Dermis microvascular lymphatic vessel endothelial cell (primary cell): ENCODE measurements around the gene CYSTM1. TPM values are rescaled to one million over a fixed set of nuclear protein-coding genes. Genes with fewer than 3 reads are reported as not detected.

Experiments used
- DNase-seq, 2 donors: peaks; one replicate each; pipeline versions ENCODE4 v3.0.0 to v3.0.0-alpha.2; 2010; ENCODE audit warnings: low read depth in 2 of 2
- total RNA-seq: library from RNA; depleted of rRNA; stranded (reverse); fragments of >200 nt; gene quantifications from 2 replicates; pipeline ENCODE4 v1.2.1, GENCODE V29; 2014

Gene CYSTM1
- total RNA-seq, 1 donor from 2014 or later = 11.3 TPM

GRCh38 chr5:140205216-140205615 lies 30.2 kb downstream of the CYSTM1 start:
- peak in 1 of 2 donors; percentile 66 for DNase-seq

- no peak for DNase-seq
Observed at GRCh38 chr5:140205952-140206351, 31.0 kb downstream of the CYSTM1 start.

- no peak for DNase-seq
Observed at GRCh38 chr5:140207250-140207964, 32.4 kb downstream of the CYSTM1 start.

- no peak for DNase-seq
Observed at GRCh38 chr5:140208065-140208464, 33.1 kb downstream of the CYSTM1 start.

DNA sequence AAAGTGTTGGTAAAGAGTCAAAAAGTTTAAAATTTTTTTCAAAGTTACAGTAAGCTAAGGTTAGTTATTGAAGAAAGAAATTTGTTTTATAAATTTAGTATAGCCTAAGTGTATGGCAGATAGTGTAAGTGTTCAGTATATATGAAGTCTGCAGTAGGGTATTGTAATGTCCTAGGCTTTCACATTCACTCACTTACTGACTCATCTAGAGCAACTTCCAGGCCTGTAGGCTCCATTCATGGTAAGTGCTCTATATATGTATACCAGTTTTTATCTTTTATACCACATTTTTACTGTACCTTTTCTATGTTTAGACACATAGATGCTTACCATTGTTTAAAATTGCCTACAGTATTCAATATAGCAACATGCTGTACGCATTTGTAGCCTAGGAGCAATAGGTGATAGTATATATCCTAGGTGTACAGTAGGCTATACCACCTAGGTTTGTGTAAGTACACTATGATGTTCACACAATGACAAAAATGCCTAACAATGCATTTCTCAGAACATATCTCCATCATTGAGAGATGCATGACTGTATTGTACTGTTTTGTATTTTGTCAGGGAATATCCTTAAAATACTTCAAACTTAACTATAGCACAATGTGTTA lies 38.5 kb downstream of the CYSTM1 start:
- DNase-seq = no peak

DNA sequence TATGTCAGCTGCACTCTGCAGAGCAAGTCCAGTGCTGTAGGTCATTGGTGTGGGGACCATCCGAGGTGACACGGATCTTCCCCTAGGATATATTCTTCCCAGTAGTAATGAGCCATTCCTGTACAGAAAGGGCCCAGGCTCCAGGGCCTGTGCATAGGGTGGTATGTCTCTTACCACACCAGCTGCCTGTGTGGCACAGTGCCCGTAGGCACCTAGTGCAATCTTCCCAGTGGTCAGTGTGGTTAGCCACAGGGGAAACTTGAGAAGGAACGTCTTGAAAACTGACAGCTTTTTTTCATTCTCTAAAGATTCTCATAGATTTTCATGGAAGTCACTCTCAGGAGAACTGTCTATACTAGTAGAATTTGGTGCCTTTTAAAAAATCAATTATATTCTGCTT lies 39.8 kb downstream of the CYSTM1 start:
- no peak for DNase-seq

DNA sequence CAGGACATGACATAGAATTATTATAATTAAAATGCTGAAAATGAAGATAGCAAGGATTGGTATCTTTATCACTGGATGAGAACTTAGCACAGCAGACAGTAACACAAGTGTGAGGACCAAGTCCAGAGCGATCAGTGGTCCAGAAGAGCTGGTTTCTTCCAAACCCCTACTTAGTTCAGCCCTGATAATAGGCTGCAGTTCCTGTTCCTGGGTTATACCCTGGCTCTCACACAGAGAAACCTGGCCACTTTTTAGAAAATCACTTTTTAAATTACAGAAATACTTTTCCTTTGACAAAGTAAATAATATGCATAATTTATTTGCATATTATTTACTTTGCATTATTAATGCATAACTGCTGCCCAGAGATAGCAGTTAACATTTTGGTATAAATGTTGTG lies 40.3 kb downstream of the CYSTM1 start:
- no peak for DNase-seq

DNA sequence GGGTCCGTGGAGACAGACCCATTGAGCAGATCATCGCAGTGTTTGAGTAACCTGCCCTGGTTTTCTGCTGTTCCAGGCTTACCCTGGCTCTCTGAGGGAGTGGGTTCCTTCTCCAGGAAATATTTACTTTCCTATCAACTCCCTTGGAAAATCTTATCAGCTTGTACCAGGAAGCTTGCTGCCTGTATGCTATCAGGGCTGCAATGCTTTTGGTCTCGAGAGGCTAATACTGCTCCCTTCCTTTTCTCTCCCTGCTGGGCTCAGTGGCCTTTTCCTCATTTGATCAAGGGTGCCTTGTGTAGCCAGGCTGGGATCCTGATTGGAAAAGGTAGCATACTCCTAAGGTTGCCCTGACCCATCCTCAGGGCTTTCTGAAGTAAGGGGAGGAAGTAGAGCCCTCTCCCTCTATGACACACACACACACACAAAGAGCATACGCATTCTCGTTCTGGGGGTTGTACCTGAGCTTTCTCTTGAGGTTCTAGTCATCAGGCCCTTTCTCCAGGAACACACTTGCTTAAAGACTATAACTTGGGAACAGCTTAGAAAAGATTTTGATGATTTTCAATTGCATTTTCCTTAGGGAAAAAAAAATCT lies 41.6 kb downstream of the CYSTM1 start:
- no peak for DNase-seq

- no peak for DNase-seq
Observed at GRCh38 chr5:140217299-140218026, 42.5 kb downstream of the CYSTM1 start.

DNA sequence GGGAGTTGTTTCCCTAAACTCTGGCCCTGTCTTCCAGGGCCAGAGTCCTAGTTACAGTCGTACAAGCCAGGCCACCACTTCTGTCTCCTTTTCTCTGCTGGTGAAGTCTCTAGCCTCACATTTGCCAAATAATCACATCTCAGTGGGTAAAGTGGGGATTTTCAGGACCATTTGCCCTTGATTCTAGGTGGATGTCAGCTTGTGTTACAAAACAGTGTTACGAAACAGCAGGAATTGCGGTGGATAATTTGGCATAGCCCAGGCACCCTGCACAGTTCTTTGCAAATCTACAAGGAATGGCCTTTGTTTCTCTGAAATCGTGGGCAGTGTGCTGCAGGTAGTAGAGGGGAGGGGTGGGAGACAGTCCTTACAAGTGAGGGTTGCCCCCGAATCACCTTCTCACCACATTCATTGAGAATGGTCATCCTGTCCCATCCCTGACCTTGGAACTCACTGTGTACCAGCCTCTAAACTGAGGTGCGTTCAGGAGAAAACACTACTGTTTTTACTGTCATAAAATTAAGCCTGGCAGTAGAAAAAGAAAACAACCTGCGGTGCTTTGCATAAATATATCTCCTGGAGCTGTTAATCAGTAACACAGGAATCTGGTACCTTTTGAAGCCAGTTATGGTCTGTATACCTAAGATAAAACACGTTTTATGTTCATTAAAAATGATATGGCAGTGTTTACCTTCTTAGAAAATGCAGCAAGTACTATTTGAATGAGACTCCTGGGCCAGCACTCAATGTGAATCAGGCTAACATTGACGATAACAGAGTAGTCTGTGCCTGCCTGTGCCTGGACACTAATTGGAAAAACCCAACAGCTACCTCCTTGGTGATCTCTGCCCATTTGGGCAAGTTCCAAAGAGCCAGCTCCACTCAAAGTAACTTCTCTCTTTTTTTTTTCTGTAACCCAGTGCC lies 44.3 kb downstream of the CYSTM1 start:
- no peak for DNase-seq

- DNase-seq = no peak
Observed at GRCh38 chr5:140220032-140220697, 45.2 kb downstream of the CYSTM1 start.

- DNase-seq = no peak
Observed at GRCh38 chr5:140220698-140221064, 45.7 kb downstream of the CYSTM1 start.

- DNase-seq = peak in 1 of 2 donors; percentile 38
Observed at GRCh38 chr5:140221697-140222223, 46.8 kb downstream of the CYSTM1 start.

- no peak for DNase-seq
Observed at GRCh38 chr5:140222416-140222815, 47.4 kb downstream of the CYSTM1 start.

DNA sequence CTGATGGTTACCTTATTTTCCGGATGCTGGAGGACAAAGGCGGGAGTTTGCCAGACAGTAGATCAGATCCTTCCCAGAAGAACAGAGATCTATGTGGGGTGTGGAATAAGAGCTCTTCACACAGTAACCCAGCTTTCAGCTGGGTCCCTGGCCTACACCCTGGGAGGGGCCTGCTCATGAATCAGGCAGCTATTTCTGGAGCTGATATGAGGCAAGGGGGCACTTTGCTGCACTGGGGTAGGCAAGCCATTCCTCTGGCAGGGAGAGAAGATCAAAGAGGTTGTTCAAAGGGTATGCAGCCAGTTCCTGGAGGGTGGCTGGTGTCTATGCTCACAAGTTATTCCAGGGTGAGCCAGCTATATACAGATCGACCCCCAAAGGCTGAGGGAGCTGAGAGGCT lies 48.6 kb downstream of the CYSTM1 start:
- DNase-seq = no peak

DNA sequence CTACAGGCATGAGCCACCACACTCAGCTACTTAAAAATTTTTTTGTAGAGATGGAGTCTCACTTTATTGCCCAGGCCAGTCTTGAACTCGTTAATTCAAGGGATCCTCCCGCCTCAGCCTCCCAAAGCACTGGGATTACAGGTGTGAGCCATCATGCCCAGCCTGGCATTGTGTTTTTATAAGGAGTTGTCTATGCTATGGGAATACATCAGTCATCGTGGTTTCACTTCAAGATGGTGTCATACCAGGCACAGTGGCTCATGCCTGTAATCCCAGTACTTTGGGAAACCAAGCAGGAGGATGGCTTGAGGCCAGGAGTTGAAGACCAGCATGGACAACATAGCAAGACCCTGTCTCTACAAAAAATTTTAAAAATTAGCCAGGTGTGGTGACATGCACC lies 49.7 kb downstream of the CYSTM1 start:
- no peak for DNase-seq

DNA sequence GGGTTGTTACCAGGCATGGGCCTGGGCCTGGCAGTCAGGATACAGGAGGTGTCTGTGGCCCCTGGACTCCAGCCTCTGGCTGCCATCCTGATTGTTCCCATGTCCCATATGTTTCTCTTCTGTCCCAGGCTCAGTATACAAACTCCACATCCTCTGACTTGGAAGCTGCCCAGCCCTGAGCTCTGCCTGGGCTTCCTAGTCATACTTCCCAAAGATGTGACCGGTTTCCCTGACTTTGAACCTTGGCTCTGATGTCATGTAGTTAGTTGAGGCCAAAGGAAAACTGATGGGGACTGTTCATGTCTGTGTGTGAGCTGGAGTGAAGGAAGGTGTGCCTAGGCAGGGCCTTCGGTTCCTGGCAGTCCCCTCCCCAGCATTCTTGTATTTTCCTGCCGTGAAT lies 50.4 kb downstream of the CYSTM1 start:
- DNase-seq = no peak

DNA sequence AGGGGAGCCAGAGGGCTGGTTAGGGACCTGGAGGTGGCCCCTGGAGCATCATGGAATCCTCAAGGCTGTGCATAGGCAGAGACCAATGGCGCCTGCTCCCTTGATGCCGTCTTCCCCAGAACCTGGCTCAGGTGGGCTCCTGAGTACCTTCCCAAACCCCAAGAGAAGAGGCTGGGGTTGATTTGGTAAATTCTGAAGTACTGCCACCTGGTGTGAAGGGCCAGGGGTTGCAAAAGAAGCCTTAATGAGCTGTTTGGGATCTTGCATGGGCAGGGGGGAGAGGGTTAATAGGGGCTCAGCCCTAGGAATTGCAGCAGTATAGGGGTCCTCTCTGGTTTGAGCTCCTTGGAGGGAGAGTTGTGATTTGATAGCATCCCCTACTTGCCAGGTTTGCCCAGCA lies 52.1 kb downstream of the CYSTM1 start:
- DNase-seq = no peak

- DNase-seq = no peak
Observed at GRCh38 chr5:140228364-140228837, 53.4 kb downstream of the CYSTM1 start.

DNA sequence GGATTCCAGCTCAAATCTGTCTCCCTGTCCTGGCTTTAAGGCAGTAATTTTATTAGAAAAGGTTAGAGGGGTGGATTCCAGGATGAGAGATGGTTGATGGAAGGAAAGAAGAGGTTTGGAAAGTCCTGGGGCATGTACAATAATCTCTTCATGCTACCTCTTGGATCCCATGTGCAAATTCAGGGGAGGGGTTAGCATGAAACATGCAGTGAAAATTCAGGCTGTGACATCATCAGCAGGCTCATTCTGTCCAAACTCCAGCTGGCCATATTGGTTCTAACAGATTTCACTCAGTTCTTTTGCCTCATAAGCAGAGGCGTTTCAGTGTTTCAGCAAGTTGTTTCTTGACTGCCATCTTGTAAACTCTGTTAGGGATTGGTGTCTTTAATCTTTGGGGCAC lies 55.4 kb downstream of the CYSTM1 start:
- no peak for DNase-seq
